Activated naive CD8-positive, alpha-beta T cell treated with anti-CD3 and anti-CD28 coated beads, Interleukin-2, amount 50 U/mL, for 16 hours (primary cell): ENCODE results near the gene PRKCE.

Experiments used
- DNase-seq: peaks from one replicate; pipeline ENCODE4 v3.0.0-alpha.2; 2020; ENCODE audit warnings: low read depth, low spot score

Gene PRKCE

DNA sequence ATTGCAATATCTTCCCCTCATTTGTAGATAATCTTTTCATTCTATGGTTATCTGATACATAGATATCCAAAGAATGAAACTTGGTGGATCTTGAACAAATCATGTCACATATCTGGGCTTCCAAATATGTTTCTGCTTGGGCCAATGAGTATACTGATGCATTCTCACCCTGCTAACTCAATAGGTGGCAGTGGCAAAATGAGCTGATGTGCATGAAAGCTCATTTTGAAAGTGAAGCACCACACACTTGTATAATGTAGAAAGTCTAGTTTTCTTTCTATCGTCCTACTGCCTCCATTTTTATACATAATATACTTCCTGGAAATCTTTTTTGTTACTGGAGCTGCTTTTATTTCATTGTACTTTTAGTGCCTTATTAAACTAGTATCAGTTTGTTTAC is 208.2 kb downstream of the PRKCE start:
- DNase-seq = no peak

DNA sequence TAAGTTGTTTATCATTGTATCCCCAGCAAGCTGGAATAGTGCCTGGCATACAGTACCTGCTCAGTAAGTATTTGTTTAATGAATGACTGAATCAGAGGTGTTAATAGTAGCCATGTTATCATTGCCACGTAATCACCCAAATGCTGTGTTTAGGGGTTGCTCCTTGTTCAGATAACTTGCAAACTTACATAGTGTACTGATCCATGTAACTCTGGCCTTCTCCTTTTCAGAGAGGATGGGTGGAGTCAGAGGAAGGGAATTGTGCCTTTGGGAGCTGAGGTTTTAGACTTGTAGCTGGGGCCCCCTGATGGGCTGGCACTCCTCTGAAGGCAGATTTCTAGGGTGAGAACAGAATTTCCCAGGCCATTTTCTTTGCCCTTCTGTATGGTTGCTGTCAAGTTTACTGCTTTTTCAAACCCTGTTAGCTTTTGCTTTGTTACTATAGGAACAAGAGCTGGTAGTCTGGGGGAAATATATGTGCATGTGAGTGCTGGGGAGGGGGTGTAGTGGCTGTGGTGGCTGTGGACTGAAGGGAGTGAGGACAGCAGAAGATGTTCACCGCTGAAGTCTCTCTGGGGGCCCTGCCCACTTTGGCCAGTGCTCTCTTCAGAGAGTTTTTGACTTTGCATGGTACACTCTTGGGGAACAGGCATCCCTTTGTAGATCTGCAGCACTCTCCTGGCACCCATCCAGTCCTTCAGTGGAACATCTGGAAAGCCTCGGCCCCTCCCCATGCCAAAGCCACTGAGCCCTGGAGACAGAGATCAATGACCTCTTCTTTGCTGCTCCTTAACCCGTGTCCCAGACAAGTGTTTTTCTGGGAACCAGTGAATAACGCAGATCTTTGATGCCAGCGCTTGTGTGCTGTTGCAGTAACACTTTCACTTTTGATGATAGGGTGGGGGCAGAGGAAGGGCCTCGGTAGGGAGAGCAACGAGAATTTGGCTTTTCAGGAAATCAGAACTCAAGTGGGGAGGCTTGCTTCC is 209.0 kb downstream of the PRKCE start:
- DNase-seq = no peak

DNA sequence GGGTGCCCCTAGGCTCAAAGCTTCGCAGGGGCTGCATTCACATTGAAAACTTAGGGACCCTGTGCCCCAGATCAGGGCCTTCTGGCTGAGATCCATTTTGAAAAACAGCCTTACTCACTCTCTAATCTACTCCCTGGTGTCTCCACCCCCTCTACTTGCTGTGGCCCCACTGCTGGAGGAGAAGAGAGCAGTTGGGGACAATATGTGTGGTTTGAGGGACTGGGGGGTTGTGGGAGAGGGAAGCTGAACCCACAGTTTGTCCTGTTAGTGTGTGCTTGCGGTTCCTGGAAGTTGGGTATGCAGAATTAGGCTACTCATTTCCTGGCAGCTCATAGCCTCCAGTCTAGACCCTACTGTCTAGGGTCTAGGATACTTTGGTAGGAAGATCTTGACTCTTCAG is 211.4 kb downstream of the PRKCE start:
- no peak for DNase-seq

DNA sequence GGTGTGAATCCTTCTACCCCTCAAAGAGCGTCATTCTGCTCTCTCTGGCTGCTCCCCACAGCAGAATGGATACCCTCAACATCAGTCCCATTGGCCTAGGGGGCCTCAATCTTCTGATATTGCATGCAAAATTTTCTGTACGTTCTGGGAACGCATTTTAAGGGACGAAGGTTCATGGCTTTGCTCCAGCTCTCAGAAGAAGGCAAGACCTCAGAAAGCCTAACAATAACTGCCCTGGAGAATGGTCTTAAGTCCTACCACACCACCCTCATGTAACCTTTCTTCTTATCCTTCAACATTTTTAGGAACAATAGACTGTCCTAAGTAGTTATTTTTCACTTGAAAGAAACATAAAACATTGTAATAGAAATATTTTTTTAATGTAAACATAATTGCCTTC is 212.6 kb downstream of the PRKCE start:
- no peak for DNase-seq

DNA sequence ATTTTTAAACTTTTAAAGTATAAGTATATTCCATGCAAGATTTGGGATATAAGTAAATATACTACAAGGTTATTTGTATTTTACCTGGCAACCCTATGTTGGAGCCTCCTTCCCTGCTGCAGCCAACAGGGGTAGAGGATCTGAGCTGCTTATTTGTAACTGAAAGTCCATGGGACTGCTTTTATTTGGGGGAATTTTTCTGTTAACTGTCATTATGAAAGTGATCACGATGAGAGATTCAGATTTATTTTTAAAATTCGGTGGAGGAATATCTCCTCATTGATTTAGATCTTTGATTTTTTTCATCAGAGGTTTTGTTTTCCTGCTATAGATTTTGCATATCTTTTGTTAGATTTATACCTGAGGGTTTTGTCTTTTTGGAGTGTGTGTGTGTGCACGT is 215.9 kb downstream of the PRKCE start:
- DNase-seq = no peak

DNA sequence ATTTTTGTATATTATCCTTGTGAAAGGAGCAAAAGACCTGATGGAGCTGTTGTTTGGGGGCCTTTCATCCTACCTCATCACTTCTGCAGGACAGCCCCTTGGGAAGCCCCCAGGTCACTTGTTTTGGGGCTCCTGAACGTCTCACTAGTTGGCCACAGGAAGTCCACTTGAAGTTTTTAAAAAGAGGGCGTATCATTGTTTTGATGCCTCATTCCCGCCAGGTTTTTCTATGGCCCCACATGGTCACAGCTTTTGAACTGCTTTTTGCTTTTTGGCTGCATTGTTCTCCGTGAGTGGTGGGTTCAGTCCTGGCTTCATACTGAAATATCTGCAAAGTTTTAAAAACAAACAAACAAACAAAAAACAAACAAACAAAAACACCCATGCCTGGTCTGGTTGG is 216.3 kb downstream of the PRKCE start:
- no peak for DNase-seq

DNA sequence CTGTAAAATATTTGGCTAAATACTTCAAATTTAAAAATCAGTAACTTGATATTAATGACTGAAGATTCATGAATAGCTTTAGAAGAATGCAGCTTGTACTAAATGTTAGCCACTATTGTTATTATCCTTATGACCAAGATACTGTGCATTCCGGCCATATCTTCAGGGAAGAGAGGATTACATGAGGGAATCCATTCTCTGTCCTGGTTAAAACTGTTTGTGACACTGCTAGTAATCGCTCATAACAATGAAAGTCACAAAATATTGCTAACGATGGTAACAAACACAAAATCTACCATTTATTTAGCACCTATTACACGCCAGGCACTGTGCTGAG is 217.7 kb downstream of the PRKCE start:
- no peak for DNase-seq

DNA sequence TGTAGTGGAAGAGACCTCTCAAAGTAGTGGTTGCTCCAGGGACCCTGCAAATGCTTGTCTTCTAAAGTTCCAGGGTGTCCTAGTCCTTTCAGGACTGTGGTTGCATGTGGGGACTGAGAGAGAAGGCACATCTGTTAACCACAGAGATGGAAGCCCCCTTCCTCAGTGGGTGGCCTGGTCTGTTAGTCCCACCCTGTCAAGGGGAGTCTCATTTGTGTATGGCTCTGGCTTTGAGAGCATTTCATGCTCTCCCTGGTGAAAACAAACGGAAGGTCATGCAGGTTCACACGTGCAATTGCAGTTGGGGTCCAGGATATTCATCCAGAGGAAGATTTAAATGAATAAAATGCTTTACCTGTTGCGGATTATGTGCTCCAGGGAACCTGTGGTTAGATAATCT is 219.6 kb downstream of the PRKCE start:
- DNase-seq = no peak

DNA sequence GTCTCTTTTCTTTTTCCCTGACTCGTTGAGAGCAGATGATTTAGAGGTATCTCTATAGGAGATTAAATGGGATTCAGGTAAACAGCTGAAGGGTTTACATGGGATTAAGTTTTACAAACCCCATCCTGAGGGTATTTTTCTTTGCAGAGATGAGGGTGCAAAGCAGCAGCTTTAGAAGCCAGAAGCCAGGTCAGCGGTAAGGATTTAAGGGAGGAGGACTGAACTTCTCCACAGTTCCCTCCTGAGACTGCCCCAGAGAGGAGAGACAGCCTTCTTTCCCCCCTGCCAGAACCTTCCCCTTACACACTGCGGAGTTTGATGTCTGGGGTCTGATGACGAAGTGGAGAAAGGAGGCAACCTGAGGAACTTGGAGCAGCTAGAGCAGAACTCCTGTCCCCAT is 220.1 kb downstream of the PRKCE start:
- DNase-seq = no peak

DNA sequence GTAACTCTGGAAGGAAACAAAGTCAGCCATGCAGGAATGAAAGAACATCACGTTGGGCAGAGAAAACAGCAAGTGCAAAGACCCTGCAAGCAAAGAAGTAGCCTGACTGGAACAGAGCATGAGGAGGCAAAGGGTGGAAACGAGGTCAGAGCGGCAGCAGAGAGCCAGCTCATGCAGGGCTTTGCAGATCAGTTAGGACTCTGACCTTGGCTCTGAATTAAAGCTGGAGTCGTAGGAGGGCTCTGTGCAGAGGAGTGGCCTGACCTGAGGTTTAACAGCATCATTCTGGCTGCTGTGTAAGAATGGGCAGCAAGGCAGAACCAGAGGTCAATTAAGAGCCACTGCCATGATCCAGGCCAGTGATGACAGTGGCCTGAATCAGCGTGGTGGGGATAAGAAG is 220.7 kb downstream of the PRKCE start:
- DNase-seq = no peak

DNA sequence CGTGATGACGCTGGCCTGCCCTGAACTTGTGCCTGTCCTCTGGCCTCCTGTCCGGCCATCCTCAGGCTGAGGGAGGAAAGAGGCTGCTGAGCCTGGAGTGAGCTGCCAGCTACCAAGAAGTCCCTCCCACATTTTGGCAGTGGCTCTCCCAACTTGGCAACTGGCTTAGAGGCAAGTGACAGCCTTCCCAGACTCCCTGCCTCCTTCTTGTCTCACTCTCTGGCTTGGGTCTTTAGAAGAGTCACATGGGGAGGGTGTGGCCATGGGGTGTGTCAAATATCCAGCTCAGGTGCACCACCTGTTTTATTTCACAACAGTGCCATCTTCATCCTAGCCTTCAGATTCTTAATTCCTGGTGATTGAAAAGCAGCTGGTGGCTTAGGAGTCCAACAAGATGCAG is 222.9 kb downstream of the PRKCE start:
- no peak for DNase-seq

DNA sequence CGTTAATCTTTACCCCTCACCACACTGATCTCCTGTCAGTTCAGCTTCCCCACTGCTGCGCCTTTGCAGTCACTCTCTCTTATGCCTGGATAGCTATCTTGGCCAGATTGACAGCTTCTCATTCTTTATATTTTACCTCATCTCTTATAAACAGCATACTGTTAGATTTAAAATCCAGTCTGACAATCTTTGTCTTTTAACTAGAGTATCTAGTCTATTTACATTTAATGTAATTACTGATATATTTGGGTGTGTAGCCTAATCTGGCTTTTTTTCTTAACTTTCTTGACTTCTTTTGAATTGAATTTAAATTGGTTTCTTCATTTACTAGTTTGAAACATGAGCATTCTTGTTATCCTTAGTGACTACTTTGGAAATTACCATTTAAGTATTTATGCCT is 225.1 kb downstream of the PRKCE start:
- no peak for DNase-seq

DNA sequence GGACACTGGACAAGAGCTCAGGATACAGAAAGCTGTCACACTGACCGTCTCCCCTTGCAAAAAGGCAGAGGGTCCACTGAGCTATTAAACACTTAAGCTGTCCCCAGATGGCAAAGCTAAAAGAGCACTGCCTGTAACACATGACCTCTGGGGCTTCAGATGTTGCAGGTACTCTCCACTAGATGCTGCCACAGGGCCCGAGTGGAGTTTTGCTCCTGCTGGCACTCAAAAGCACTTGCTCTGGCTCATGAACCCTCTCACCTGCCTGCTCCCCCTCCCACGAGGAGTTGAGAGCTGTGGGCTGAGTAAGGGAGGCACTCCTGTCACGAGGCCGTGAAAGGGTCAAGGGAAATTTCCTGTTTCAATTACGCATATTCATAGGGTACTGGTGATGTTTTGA is 227.9 kb downstream of the PRKCE start:
- no peak for DNase-seq

DNA sequence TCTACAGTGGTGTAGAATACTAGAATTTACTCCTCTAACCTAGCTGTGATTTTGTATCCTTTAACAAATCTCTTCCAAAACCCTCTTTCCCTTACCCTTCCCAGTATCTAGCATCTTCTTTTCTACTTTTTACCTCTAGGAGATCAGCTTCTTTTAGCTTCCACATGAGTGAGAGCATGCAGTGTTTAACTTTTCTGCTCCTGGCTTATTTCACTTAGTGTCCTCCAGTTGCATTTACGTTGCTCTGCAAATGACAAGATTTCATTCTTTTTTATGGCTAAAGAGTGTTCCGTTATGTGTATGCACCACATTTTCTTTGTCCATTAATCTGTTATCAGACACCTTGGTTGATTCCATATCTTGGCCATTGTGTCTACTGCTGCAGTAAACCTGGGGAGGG is 228.5 kb downstream of the PRKCE start:
- DNase-seq = no peak

DNA sequence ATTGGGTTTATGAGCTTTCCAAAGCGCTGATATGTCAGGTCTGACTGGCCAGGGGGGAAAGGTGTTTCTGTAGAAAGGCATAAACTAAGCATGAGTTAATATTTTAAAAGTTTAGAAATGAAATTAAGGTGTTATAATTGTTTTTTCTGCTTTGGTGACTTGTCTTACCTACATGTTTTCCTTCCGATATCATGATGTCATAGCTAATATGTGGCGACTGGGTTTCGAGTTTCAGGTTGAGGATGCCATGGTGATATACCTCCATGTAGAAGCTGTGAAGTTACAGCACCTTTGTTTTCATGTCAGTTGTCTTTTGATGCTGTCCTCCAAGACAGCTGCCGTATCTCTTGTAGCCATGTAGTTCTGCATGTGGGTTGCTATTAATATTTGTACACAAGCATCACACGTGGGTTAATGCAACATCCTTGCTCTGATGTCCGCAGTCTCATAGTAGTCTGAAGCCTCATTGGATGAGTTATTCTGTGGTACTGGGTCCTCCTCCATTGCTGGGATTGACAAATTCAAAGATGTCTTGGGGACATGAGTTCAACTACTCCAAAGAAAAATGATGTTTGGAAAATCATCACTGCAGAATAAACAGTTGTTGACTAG is 230.6 kb downstream of the PRKCE start:
- no peak for DNase-seq

DNA sequence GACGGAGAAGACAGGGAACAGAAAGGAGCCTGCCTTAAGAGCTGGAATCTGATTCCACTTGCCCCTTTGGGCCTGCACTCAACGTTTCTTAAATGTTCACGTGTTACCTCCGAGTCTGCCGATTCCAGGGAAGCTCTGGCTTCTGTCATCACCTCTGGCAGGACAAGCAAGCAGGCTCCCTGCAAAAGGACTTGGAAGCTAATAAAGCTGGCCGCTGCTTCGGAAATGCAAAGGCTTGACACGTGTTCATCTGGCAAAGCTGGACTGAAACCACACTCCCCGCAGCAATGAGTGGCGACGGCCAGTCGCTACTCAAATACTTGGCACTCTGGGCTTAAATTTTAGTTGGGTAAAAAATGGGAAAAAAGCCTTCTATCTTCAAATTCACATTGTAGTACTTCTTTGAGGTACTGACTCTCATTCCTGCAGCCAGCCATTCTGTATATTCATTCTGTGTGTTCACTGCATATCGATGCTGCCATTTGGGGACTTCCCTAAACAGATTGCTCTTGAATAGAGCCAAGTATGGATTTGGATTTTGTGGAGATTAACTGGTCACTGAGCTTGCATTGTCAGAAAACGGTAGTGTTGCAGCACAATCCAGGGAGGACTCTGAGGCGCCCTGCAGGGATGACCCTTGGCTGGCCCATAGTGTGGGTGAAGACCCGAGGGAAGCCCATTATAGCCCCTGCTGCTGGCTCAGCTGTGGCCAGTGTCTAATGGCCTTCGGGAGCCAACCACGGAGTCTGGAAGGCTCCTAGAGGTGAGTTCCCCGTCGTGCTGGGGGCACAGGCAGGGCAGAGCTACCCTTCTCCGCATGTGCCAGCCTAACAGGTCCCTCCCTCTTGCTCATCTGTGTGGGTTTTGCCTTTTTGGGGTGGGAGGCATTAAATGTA is 231.5 kb downstream of the PRKCE start:
- no peak for DNase-seq

DNA sequence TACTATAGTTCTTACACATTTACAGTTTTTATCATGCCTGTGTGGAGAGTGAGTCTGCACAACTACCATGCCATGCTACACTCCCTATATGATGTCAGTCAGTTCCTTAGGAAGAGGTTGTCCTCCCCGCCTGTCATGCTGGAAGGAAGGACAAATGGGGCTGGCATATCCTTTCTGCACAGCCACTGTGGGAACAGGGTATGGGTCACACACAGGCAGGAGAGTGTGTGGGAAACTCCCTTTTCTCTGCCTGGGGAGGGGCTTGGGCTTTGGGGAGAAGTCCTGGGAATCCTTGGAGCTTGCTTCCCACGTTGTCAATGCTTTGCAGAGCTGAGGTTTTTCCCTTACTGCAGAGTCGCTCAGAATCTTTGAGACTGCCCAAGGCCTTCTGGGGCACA is 232.1 kb downstream of the PRKCE start:
- no peak for DNase-seq

DNA sequence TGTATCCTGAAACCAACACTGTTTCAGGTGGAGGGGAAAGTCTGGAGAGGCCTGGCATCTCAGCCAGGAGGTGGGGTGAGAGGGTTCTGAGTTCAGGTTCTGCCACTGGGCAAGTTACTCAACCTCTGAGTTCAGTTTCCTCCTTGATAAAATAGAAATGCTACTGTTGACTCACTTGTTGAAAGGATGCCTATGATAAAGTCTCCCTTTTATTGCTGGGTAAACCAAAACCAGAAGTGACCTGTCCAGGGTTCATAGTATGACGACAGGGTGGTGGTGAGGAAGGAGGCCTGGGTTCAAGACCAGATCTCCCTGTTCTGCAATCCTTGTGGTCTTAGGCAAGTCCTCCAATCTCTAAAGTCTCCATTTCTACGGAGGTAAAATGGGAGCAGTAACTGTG is 232.7 kb downstream of the PRKCE start:
- no peak for DNase-seq

DNA sequence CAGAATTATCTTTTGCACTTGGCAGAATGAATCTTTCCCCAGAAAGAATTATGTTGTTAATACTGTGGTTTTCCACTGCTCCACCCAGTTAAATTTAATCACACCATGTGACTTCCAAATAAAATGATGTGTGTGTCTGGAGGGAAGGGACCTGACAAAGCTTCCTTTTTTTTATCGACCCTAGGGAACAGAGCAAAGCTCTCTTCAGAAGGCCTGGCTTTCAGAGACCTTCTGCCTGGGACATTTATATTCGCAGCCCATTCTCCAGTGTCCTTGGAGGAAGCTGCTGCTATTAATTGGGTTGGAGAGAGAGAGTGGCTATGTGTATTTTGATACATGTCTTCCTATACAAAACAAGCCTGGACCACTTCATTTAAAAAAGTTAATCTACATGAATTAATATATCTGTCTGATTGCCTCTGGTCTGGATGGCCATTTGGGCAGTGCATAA is 233.7 kb downstream of the PRKCE start:
- DNase-seq = no peak

DNA sequence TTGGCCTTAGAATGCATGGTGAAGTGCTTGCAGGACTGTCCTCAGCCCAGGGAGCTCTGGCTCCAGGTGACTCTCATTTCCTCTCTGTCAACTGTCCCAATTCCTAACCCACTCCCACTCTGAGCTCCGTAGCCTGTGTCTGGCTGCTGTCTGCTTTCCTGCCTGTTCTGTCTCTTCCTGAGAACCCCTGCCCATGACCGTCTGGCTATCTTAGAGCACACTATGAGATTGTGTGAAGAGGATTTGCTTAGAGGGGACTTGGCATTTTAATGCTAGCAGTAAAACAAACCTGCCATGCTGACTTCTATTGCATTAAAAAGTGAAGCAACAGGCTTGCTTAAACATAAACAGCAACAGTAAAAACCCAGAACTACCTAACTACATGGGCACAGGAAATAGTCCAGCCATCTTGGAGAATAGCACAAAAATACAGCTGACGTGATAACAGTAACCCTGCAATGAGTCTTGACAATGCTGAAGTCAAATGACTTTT is 234.7 kb downstream of the PRKCE start:
- DNase-seq = no peak

DNA sequence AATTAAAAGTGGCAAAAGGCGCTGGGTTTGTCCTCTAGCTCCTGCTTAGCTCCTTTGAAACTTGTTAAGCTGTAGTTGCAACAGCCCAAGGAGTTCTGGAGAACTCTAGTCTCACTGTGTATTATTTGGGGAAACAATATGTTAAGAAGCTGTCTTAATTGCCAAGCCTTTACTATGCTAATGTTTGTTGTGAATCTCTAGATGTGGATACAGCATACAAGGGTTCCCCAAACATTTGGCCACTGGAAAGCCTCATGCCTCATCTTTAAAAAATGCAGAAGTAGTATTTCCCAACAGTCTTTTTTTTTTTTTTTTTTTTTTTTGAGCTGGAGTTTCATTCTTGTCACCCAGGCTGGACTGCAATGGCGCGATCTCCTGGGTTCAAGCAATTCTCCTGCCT is 236.7 kb downstream of the PRKCE start:
- DNase-seq = no peak

DNA sequence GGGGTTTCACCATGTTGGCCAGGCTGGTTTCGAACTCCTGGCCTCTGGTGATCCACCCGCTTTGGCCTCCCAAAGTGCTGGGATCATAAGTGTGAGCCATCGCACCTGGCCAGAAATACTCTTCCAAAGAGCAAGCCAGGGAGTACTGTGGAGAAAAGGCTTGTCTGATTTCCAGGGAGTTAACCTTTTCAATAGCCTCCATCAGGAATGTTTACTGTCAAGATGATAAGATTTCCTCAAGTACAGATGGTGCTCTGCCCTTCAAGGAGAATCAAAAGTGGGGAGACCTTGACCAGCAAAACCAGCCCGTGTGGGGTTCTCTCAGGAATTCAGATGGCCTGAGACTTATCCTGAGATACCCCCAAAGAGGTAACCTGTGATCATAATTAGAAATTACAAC is 237.2 kb downstream of the PRKCE start:
- DNase-seq = no peak
